Stimulated activated effector memory CD8-positive, alpha-beta T cell treated with anti-CD3 and anti-CD28 coated beads, Interleukin-12 subunit alpha, Interleukin-12 subunit beta, amount 100 ng/mL, for 72 hours (primary cell): ENCODE measurements around the gene PHLPP1.
A peak's percentile ranks its signal among the peaks of the same experiment; 100 is the strongest.
"Not testable (repeated sequence)": the region's sequence is repeated elsewhere in the genome, so short reads cannot be mapped to it uniquely, and the experiment has no call there.

Source experiments
- ATAC-seq: fragments of 150-1000 bp; cut with Tn5 transposase; 2 replicates; pipeline ENCODE4 v1.10.0; 2021
- DNase-seq, 2 donors: peaks; one replicate each; pipeline ENCODE4 v3.0.0; 2021 to 2022; ENCODE audit warnings: low spot score in 2 of 2
- H3K27ac Mint-ChIP-seq: one replicate; pipeline ENCODE4 v1.8.0; 2022; ENCODE audit warnings: mild to moderate bottlenecking, mixed read lengths
- H3K36me3 Mint-ChIP-seq: one replicate; pipeline ENCODE4 v1.8.0; 2022; ENCODE audit warnings: mild to moderate bottlenecking, mixed read lengths
- H3K4me1 Mint-ChIP-seq: one replicate; pipeline ENCODE4 v1.8.0; 2022; ENCODE audit warnings: mixed read lengths
- H3K4me3 Mint-ChIP-seq: one replicate; pipeline ENCODE4 v1.8.0; 2022; ENCODE audit warnings: mild to moderate bottlenecking, mixed read lengths
- H3K9me3 Mint-ChIP-seq: one replicate; pipeline ENCODE4 v1.8.0; 2022; ENCODE audit warnings: mixed read lengths

PHLPP1 gene

DNA sequence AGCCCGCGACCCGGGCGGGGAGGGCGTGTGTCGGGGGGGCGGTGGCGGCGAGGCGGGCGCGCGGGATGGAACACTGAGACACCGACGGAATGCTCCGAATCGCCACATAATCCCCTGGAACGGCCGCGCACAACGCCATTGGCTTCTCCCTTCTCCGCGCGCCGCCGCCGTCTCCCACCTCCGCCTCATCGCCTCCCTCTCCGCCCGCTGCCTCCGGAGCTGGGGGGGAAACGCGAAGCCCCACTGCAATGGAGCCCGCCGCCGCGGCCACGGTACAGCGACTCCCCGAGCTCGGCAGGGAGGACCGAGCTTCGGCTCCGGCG, at the start of gene PHLPP1:
PHLPP1 (plus strand) TSS at position 106 of the 323 bp plus-strand sequence; CDS start at position 249, 143 bp downstream.
- no peaks in the 10 kb centered on the region for H3K9me3 Mint-ChIP-seq

DNA sequence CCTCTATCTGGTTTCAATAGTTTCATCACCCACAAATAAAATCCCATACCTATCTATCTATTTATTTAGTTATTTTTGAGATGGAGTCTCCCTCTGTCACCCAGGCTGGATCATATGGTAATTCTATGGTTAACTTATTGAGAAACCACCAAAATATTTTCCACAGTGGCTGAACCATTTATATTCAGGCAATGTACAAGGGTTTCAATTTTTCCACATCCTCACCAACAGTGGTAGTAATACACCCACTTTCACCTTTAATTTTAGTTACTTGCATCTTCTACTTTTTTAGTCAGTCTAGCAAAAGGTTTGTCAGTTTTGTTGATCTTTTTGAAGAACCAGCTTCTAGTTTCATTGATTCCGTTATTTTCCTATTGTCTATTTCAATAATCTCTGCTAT, 46.1 kb upstream of the PHLPP1 start:
- ATAC-seq, result no peak
- Mint-ChIP-seq H3K4me3 (no peak overlapping the region), H3K4me1 (no peaks in the 10 kb centered on the region), H3K9me3 (peaks cover 2% of the 10 kb centered on the region), H3K36me3 (no peaks in the 10 kb centered on the region), H3K27ac (no peak overlapping the region)
- DNase-seq, result no peak

More for the DNA sequence above, at the start of gene PHLPP1:
- no peak for DNase-seq
- H3K4me1 Mint-ChIP-seq, result peaks cover 27% of the 10 kb centered on the region
- no peaks in the 10 kb centered on the region for H3K36me3 Mint-ChIP-seq
- ATAC-seq, result peak; percentile 63
- H3K4me3 Mint-ChIP-seq, result peak within 1 kb of the TSS; percentile 74
- H3K27ac Mint-ChIP-seq, result peak within 1 kb of the TSS; percentile 88

DNA sequence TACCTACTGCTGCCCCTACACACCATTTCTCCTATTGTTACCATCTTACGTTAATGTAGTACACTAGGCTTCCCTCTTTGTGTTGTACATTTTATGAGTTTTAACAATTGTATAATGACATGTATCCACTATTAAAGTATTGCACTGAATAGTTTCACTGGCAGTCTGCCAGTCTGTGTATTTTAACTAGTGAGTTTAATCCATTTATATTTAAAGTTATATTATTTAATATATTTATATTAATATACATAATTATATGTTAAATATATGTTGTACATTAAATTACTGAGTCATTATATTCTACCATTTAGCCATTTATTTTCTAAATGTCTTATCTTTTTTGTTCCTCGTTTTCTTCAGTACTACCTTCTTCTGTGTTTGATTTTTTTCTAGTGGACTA, 44.8 kb upstream of the PHLPP1 start:
- no peak overlapping the region for H3K4me3 Mint-ChIP-seq
- H3K36me3 Mint-ChIP-seq, result no peaks in the 10 kb centered on the region
- H3K4me1 Mint-ChIP-seq, result no peaks in the 10 kb centered on the region
- no peak for DNase-seq
- no peak for ATAC-seq
- peaks cover 2% of the 10 kb centered on the region for H3K9me3 Mint-ChIP-seq
- H3K27ac Mint-ChIP-seq, result no peak overlapping the region

DNA sequence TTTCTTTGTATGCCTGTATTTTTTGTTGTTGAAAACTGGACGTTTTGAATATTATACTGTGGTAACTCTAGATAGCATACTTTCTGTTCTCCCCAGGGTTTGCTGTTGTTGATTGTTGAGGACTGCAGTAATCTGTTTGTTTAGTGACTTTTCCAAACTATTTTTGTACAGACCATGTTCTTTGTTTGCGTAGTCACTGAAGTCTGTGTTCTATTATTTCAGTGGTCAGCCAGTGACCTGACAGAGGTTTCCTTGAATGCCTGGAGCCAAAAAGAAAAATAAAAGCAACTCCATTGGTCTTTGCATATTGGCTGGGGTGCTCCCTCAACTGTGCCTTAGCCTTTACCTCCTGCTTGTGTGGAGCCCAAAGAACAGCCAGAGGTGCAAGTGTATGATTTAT, 42.7 kb upstream of the PHLPP1 start:
- Mint-ChIP-seq H3K9me3 (peaks cover 2% of the 10 kb centered on the region), H3K27ac (no peak overlapping the region), H3K36me3 (no peaks in the 10 kb centered on the region), H3K4me1 (no peaks in the 10 kb centered on the region), H3K4me3 (no peak overlapping the region)
- ATAC-seq (no peak), DNase-seq (no peak)

DNA sequence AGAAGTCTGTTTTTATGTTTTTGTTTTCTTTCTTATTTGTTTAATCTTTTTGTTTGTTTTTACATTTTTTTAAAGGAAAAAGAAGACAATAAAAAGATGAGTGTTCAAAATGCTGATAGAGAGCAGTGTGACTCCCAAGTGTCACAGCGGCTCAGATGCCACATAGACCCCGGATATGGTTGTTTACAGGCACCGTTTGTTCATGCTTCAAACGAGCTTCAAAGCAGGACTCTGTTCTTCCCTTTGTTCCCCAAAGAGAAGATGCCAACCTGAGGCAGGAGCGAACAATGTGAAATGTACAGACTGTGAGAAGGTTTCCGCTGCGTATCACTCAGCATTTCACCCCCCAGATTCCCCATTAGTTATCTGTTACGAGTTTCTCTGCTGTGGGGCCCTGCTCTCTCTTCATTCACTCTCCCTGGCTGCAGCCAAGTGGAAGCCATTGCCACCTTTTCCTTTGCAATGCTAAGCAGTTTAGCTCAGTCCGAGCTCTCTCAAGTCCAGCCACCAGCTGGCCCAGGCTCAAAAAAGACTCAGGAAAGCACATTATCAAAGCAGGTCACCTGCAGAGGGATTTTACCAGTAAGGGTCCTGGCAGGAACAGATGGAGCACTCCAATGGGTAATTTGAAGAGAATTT, 36.4 kb upstream of the PHLPP1 start:
- Mint-ChIP-seq H3K9me3 (no peaks in the 10 kb centered on the region), H3K36me3 (no peaks in the 10 kb centered on the region), H3K4me1 (no peaks in the 10 kb centered on the region), H3K27ac (no peak overlapping the region), H3K4me3 (no peak overlapping the region)
- ATAC-seq (no peak), DNase-seq (no peak)

DNA sequence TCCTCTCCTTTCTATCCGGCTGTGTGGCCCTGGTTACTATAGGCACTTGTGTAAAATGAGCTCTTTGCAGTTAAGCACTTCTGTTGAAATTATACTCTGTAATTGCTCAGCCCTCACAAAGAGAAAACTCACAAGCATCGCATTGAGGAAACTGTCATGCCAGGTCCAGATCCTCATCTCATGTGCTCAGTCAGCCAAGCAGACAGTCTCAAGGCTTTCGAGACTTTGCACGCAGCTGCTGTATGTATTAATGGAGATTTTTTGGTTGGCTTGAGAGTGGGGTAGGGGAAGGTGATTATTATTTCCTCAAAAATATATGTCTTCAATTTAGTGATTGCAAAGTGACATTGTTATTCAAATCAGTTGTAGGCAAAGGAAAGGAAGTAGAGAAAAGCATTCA, 33.0 kb upstream of the PHLPP1 start:
- Mint-ChIP-seq H3K27ac (no peak overlapping the region), H3K9me3 (no peaks in the 10 kb centered on the region), H3K36me3 (no peaks in the 10 kb centered on the region), H3K4me3 (no peak overlapping the region), H3K4me1 (no peaks in the 10 kb centered on the region)
- ATAC-seq (no peak), DNase-seq (peak in 1 of 2 donors; percentile 22)

DNA sequence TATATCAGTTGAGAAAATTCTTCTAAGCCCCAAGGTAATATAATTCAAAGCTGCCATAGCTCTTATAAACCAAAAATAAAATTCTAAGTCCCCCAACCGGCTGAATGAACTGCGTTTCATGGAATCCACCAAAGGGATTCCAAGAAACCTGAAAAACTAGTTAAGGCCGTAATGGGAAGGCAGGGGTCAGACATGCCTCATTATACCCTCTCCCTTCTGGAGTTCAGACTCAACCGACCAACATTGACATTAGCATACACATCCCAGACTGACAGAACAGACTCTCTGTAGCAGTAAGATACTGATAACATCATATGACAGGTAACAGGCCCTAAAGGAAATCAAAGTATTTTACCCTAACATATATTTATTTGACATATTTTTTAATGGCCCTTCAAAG, 31.4 kb upstream of the PHLPP1 start:
- H3K4me1 Mint-ChIP-seq, result no peaks in the 10 kb centered on the region
- DNase-seq, result peak in 1 of 2 donors; percentile 25
- ATAC-seq, result no peak
- H3K36me3 Mint-ChIP-seq, result no peaks in the 10 kb centered on the region
- H3K4me3 Mint-ChIP-seq, result no peak overlapping the region
- H3K9me3 Mint-ChIP-seq, result peaks cover 5% of the 10 kb centered on the region
- no peak overlapping the region for H3K27ac Mint-ChIP-seq

DNA sequence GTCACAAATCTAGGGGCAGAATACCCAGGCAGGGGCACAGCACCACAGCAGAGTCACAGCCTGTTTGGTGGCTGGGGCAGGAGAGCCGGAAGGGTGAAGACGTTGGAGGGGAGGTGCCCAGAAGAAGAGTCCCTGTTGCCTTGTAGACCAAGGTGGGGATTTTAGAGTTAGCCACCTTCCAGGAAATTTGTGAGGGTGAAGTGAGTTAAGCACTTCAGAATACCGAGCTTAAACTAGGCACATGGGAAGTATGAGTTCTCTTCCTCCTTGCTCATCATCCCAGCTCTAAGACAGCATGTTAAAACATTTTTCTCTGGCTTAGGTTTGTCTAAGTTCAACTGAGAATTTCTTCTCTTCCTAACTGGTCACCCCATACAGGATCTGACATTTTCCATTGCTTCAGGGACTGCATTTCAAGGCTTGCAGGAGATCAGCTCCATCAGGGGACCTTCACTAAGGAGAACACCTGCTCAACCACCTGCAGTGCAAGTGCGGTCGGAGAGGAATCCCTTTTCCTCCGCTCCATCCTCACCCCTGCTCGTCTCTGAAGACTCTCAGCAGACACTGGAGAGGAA, 26.5 kb upstream of the PHLPP1 start:
- no peaks in the 10 kb centered on the region for H3K4me1 Mint-ChIP-seq
- H3K27ac Mint-ChIP-seq, result no peak overlapping the region
- no peaks in the 10 kb centered on the region for H3K36me3 Mint-ChIP-seq
- H3K4me3 Mint-ChIP-seq, result no peak overlapping the region
- DNase-seq, result no peak
- peaks cover 13% of the 10 kb centered on the region for H3K9me3 Mint-ChIP-seq
- no peak for ATAC-seq

DNA sequence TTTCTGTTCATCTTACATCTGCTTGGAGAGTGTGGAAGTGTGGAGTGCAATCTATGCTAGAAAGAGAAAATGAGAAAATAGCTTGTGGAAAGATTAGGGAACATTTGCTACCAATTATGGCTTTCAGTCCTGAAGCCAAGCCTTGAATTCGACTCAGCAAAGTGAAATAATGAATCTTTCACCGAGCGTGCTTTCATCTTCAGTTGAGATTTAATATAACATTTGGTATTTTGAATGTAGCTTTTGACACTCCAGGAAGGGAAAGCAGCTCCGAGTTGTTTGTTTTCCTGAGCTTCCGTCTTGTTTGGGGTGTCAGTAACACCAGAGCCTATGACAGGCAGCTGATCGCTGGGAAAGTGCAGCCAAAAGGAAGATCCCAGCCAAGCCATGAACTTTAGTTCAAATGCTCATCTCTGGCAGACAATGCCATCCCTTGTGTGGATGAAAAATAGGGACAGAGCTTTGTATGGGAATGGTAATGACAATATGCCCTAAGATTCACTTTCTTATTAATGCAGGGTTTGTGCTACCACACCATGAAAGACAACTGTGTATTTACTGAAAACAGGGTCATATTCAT, 25.0 kb upstream of the PHLPP1 start:
- Mint-ChIP-seq H3K9me3 (peaks cover 13% of the 10 kb centered on the region), H3K4me1 (no peaks in the 10 kb centered on the region), H3K4me3 (no peak overlapping the region)

DNA sequence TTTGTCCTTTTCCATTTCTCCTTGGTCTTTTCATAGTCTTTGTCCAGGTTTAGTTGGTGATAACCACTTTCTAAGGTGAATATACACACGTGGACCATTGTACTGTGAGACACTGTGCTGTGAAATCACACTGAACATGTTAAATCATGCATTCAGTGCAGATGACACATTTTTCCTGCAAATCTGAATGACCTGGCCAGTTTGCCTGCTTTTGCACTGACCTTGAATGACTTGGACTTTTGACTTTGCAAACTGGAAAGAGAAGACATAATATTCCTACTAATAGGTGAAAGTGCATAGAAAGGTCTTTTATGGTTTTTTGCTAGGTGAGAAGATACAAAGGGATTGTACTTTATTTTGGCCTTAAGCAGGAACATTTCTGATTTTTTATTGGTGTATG, 21.7 kb upstream of the PHLPP1 start:
- ATAC-seq, result no peak
- H3K4me1 Mint-ChIP-seq, result no peaks in the 10 kb centered on the region
- H3K9me3 Mint-ChIP-seq, result peaks cover 8% of the 10 kb centered on the region
- H3K4me3 Mint-ChIP-seq, result no peak overlapping the region
- H3K27ac Mint-ChIP-seq, result no peak overlapping the region
- no peaks in the 10 kb centered on the region for H3K36me3 Mint-ChIP-seq
- DNase-seq, result no peak

More for the DNA sequence above, 25.0 kb upstream of the PHLPP1 start:
- ATAC-seq (no peak), DNase-seq (no peak)
- Mint-ChIP-seq H3K27ac (no peak overlapping the region), H3K36me3 (no peaks in the 10 kb centered on the region)

DNA sequence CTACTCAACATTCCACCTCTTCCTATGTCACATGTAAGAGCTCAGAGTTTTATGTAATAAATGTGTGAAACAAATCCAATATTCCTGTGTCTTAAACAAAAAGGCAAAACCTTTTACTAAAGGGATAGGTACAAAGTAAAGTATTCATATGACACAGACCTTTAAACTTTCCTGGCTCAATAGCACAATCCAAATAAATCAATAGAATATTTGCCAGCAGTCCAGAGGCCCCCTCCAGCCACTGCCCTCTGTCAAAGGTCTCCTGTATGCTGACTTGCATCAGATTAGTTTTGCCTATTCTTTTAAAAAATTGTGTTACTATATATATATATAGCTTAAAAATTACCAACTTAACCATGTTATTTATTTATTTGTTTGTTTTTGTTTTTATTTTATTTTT, 17.7 kb upstream of the PHLPP1 start:
- Mint-ChIP-seq H3K36me3 (no peaks in the 10 kb centered on the region), H3K9me3 (no peaks in the 10 kb centered on the region), H3K27ac (no peak overlapping the region), H3K4me1 (no peaks in the 10 kb centered on the region), H3K4me3 (no peak overlapping the region)
- ATAC-seq (no peak), DNase-seq (no peak)

DNA sequence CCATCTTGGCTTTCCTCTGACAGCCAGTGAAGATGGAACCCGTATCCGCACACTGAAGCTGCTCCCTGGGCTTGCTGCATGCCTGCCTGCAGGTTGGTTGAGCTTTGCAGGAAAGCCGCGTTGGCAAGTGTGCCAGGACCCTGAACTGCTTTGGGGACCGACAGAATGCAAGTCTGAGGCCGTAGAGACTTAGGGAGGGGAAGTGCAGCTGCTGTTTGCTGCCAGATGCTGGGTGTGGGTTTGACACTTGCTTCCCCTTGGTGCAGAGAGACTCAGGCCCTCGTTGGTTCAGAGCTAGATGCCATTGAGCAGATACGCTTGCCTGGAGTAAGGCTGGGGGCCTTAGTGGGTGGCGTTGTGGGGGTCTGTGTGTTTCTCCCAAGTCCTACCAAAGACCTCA, 13.1 kb upstream of the PHLPP1 start:
- no peak overlapping the region for H3K27ac Mint-ChIP-seq
- no peaks in the 10 kb centered on the region for H3K36me3 Mint-ChIP-seq
- no peaks in the 10 kb centered on the region for H3K4me1 Mint-ChIP-seq
- no peak for ATAC-seq
- H3K9me3 Mint-ChIP-seq, result no peaks in the 10 kb centered on the region
- no peak for DNase-seq
- H3K4me3 Mint-ChIP-seq, result no peak overlapping the region

DNA sequence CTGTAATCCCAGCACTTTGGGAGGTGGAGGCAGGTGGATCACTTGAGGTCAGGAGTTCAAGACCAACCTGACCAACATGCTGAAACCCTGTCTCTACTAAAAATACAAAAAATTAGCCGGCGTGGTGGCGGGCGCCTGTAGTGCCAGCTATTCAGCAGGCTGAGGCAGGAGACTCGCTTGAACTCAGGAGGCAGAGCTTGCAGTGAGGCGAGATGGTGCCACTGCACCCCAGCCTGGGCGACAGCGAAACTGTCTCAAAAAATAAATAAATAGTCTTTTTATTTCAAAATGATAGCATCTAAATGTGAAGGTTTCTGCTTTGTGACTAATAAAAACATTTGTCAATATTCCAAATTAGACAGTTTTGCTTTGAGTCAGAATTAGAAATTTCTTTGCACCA, 8.5 kb upstream of the PHLPP1 start:
- not testable (repeated sequence) for H3K36me3 Mint-ChIP-seq, ATAC-seq, H3K4me3 Mint-ChIP-seq, DNase-seq, H3K9me3 Mint-ChIP-seq, H3K27ac Mint-ChIP-seq, H3K4me1 Mint-ChIP-seq

DNA sequence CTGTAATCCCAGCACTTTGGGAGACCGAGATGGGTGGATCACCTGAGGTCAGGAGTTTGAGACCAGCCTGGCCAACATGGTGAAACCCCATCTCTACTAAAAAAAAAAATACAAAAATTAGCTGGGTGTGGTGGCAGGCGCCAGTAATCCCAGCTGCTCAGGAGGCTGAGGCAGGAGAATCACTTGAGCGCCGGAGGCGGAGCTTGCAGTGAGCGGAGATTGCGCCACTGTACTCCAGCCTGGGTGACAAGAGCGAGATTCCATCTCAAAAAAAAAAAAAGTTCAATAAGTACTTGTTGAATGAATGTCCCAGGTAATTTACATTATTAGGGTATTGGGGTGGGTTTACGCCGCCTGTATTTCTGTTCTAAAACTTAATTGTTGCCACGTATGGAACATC, 5.4 kb upstream of the PHLPP1 start:
- not testable (repeated sequence) for H3K4me1 Mint-ChIP-seq, DNase-seq, H3K9me3 Mint-ChIP-seq, ATAC-seq, H3K4me3 Mint-ChIP-seq, H3K27ac Mint-ChIP-seq, H3K36me3 Mint-ChIP-seq

DNA sequence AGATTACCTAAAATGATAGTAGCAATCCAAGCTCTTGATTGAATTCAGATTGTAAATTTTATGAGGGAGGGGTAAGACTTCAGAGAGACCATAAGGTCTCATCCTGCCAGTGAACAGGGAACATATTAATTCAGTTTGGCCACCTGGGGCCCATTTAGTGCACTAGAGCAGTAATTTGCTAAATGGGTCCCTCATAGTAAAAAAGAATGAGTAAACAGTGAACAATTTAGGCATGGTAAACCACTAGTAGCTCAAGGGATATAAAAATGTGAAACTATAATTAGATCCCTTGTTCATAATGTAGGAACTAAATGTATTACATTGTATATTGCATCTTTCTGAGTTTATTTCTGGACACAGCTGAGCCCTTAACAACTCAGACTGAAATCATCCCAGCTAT, 4.9 kb upstream of the PHLPP1 start:
- ATAC-seq (no peak), DNase-seq (no peak)
- Mint-ChIP-seq H3K9me3 (no peaks in the 10 kb centered on the region), H3K4me1 (peaks cover 5% of the 10 kb centered on the region), H3K27ac (no peak overlapping the region), H3K36me3 (no peaks in the 10 kb centered on the region), H3K4me3 (no peak overlapping the region)

DNA sequence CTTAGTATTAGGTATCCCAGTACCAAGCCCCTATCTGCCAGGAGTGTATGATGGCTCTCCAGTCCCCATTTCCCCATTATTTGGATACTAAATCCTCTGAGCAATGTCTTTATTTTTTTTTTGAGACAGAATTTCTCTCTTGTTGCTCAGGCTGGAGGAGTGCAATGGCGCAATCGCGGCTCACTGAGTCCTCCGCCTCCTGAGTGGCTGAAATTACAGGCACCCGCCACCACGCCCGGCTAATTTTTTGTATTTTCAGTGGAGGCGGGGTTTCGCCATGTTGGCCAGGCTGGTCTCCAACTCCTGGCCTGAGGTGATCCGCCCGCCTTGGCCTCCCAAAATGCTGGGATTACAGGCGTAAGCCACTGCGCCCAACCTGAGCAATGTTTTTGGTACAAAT, 3.6 kb upstream of the PHLPP1 start:
- DNase-seq (no peak), ATAC-seq (no peak)
- Mint-ChIP-seq H3K9me3 (no peaks in the 10 kb centered on the region), H3K4me3 (no peak overlapping the region), H3K4me1 (peaks cover 5% of the 10 kb centered on the region), H3K27ac (no peak overlapping the region), H3K36me3 (no peaks in the 10 kb centered on the region)
